DOHH2 (cell line): ENCODE results near the gene PRKN.

Experiments used
- CTCF ChIP-seq: fragments of 200-600 bp; sonication (generic); IDR thresholded peaks from one replicate; pipeline ENCODE4 v1.5.1; 2014; ENCODE audit warnings: antibody characterized with exemption, mild to moderate bottlenecking, low read depth, low read length; ENCODE audit not compliant: poor library complexity, severe bottlenecking
- EZH2phosphoT487 ChIP-seq: fragments of 200-600 bp; sonication (generic); IDR thresholded peaks from 2 replicates; pipeline ENCODE4 v1.6.1; 2017; ENCODE audit warnings: borderline replicate concordance, mild to moderate bottlenecking, antibody characterized with exemption, low read length, moderate library complexity, mixed read lengths

GRCh38 chr6:161834426-161834825 is 893.1 kb downstream of the PRKN start:
- TF ChIP-seq CTCF (no peak), EZH2phosphoT487 (no peak)
